ENCODE measurements around the gene CHST5. TPM values are rescaled to one million over a fixed set of nuclear protein-coding genes. Genes with fewer than 3 reads are reported as not detected.
"Not testable (repeated sequence)": the region's sequence is repeated elsewhere in the genome, so short reads cannot be mapped to it uniquely, and the experiment has no call there.

CHST5 gene
- total and polyA plus RNA-seq, 4 donors: 0.09 to 1.3 (median 0.24) TPM; not detected in 1

DNA sequence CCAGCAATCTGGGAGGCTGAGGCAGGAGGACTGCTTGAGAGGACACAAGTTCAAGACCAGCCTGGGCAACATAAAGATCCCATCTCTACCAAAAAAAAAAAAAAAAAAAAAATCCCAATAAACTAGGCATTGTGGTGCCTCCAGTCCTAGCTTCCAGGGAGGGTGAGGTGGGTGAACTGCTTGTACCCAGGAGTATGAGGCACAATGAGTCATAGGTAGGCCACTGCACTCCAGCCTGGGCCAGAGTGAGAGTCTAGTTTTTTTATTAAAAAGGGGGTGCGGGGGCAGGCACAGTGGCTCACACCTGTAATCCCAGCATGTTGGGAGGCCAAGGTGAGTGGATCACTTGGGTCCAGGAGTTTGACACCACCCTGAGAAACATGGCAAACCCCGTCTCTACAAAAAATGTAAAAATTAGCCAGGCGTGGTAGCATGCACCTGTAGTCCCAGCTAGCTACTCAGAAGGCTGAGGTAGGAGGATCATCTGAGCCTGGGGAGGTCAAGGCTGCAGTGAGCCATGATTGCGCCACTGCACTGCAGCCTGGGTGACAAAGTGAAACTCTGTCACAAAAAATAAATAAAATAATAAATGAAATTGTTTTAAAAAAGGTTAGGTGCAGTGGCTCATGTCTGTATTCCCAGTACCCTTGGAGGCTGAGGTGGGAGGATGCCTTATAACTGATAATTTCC, 32.8 kb downstream of the CHST5 start:
- Histone ChIP-seq H3K27ac (ENCODE audit: low read depth in 1 of 2, low read length in 1 of 2) (no peak overlapping the region), H3K9ac (ENCODE audit: insufficient read depth in 1 of 2, low read length in 2 of 2) (no peak overlapping the region), H3K27me3 (ENCODE audit: control insufficient read depth in 3 of 3, insufficient read depth in 3 of 3, low read length in 2 of 3) (peaks cover 0 to 3% (median 0%) of the 10 kb centered on the region in 3 donors), H3K9me3 (ENCODE audit: control insufficient read depth in 4 of 4, insufficient read depth in 3 of 4, low read length in 3 of 4) (peaks cover 0 to 1% (median 0%) of the 10 kb centered on the region in 4 donors), H3K36me3 (ENCODE audit: control insufficient read depth in 4 of 4, insufficient read depth in 4 of 4, low read length in 4 of 4) (no peaks in the 10 kb centered on the region), H3K4me3 (no peak overlapping the region), H3K4me1 (ENCODE audit: control insufficient read depth in 5 of 5, insufficient read depth in 5 of 5, low read length in 5 of 5) (peaks cover 0 to 9% (median 6%) of the 10 kb centered on the region in 5 donors)
- TF ChIP-seq, protein P1, sequence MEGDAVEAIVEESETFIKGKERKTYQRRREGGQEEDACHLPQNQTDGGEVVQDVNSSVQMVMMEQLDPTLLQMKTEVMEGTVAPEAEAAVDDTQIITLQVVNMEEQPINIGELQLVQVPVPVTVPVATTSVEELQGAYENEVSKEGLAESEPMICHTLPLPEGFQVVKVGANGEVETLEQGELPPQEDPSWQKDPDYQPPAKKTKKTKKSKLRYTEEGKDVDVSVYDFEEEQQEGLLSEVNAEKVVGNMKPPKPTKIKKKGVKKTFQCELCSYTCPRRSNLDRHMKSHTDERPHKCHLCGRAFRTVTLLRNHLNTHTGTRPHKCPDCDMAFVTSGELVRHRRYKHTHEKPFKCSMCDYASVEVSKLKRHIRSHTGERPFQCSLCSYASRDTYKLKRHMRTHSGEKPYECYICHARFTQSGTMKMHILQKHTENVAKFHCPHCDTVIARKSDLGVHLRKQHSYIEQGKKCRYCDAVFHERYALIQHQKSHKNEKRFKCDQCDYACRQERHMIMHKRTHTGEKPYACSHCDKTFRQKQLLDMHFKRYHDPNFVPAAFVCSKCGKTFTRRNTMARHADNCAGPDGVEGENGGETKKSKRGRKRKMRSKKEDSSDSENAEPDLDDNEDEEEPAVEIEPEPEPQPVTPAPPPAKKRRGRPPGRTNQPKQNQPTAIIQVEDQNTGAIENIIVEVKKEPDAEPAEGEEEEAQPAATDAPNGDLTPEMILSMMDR (IDR thresholded peaks at IDR 0.05; ENCODE audit: control extremely low read depth, extremely low read depth): no peak
- ATAC-seq (ENCODE audit: insufficient read depth, low FRiP score) (no peak), DNase-seq (no peak)
- 86 to 97% methylated on average over 4 of the region's 4 CpGs for WGBS, 2 donors

- H3K36me3 ChIP-seq (ENCODE audit: control insufficient read depth in 4 of 4, insufficient read depth in 4 of 4, low read length in 4 of 4); ATAC-seq (ENCODE audit: insufficient read depth, low FRiP score); H3K4me1 ChIP-seq (ENCODE audit: control insufficient read depth in 5 of 5, insufficient read depth in 5 of 5, low read length in 5 of 5); H3K9me3 ChIP-seq (ENCODE audit: control insufficient read depth in 4 of 4, insufficient read depth in 3 of 4, low read length in 3 of 4); H3K9ac ChIP-seq (ENCODE audit: insufficient read depth in 1 of 2, low read length in 2 of 2); H3K27me3 ChIP-seq (ENCODE audit: control insufficient read depth in 3 of 3, insufficient read depth in 3 of 3, low read length in 2 of 3); H3K4me3 ChIP-seq: not testable (repeated sequence)
- peak overlapping the region in 1 of 2 donors; percentile 38 for H3K27ac ChIP-seq (ENCODE audit: low read depth in 1 of 2, low read length in 1 of 2)
- peak; percentile 70 to 77 (median 73) for DNase-seq
- WGBS, 2 donors: 53 to 71% methylated on average over 6 of the region's 6 CpGs
Observed at GRCh38 chr16:75501820-75502219, 34.1 kb downstream of the CHST5 start.

DNA sequence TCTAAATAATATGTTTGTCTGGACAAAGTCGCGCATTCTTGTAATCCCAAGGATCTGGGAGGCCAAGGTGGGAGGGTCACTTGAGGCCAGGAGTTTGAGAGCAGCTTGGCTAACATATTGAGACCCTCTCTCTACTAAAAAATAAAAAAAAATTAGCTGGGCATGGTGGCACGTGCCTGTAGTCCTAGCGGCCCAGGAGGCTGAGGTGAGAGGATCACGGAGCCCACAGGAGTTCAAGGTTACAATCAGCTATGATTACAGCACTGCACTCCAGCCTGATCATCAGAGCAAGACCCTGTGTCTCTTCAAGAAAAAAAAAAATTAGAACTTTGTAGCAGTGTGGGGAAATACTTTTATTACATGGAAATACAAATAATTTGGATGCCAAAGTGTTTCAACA, 34.5 kb downstream of the CHST5 start:
- peaks cover 0 to 1% (median 0%) of the 10 kb centered on the region in 4 donors for H3K9me3 ChIP-seq (ENCODE audit: control insufficient read depth in 4 of 4, insufficient read depth in 3 of 4, low read length in 3 of 4)
- H3K9ac ChIP-seq (ENCODE audit: insufficient read depth in 1 of 2, low read length in 2 of 2): no peak overlapping the region
- H3K27ac ChIP-seq (ENCODE audit: low read depth in 1 of 2, low read length in 1 of 2): no peak overlapping the region
- TF ChIP-seq, protein P1 (IDR thresholded peaks at IDR 0.05; ENCODE audit: control extremely low read depth, extremely low read depth): no peak
- H3K36me3 ChIP-seq (ENCODE audit: control insufficient read depth in 4 of 4, insufficient read depth in 4 of 4, low read length in 4 of 4): no peaks in the 10 kb centered on the region
- peaks cover 0 to 3% (median 0%) of the 10 kb centered on the region in 3 donors for H3K27me3 ChIP-seq (ENCODE audit: control insufficient read depth in 3 of 3, insufficient read depth in 3 of 3, low read length in 2 of 3)
- H3K4me1 ChIP-seq (ENCODE audit: control insufficient read depth in 5 of 5, insufficient read depth in 5 of 5, low read length in 5 of 5): peaks cover 0 to 10% (median 6%) of the 10 kb centered on the region in 5 donors
- no peak overlapping the region for H3K4me3 ChIP-seq
- ATAC-seq (ENCODE audit: insufficient read depth, low FRiP score): no peak
- no peak for DNase-seq
- WGBS, 2 donors: 80 to 92% methylated on average over 5 of the region's 5 CpGs

DNA sequence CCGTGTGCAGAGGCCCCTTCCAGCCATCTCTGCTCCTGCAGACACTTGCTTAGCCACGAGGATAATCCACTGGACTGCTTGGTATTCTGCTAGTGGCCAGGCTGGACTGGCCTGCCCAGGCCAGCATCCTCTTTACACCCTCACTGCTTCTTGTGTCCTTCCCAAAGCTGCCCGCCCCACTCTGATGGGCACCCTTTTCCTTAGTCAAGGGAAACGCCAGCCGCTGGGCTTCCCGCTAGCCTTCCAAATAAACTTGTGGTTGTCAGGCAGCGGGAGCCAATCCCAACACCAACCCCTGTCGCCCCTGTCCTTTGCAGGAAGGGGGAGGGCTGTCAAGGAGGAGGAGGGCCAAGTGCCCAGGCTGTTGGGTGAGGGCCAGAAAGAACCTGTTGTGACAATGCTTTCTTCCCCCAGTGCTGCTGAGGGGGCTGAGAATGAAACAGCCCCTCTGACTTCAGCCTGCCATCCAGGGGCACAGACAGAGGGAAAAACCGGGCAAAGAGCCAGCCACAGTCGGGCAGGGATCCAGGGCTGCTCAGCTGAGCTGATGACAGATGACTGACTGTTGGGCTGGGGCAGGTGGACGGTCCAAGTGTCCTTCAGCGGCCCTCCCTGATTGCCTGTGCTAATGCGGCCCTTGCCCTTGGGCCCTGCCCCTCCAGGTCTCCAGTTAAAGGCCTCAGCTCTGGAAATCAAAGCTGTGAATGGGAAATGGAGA, 37.1 kb downstream of the CHST5 start:
- not testable (repeated sequence) for H3K36me3 ChIP-seq (ENCODE audit: control insufficient read depth in 4 of 4, insufficient read depth in 4 of 4, low read length in 4 of 4); ATAC-seq (ENCODE audit: insufficient read depth, low FRiP score); H3K9ac ChIP-seq (ENCODE audit: insufficient read depth in 1 of 2, low read length in 2 of 2); H3K4me3 ChIP-seq; H3K9me3 ChIP-seq (ENCODE audit: control insufficient read depth in 4 of 4, insufficient read depth in 3 of 4, low read length in 3 of 4); H3K27me3 ChIP-seq (ENCODE audit: control insufficient read depth in 3 of 3, insufficient read depth in 3 of 3, low read length in 2 of 3); H3K27ac ChIP-seq (ENCODE audit: low read depth in 1 of 2, low read length in 1 of 2)
- peaks cover 4 to 17% (median 9%) of the 10 kb centered on the region in 5 donors for H3K4me1 ChIP-seq (ENCODE audit: control insufficient read depth in 5 of 5, insufficient read depth in 5 of 5, low read length in 5 of 5)
- WGBS, 2 donors: 30 to 37% methylated on average over 6 to 11 of the region's 13 CpGs
- peak; percentile 56 to 76 (median 72) for DNase-seq
